Common myeloid progenitor, CD34-positive (primary cell): ENCODE data around the gene CKLF.
A peak's percentile ranks its signal among the peaks of the same experiment; 100 is the strongest.

Experiments used
- CTCF ChIA-PET: fragments of 350-600 bp; sonication (Branson Sonifier 250); formaldehyde crosslinking; loops from one replicate; lab custom pipeline; 2021; ENCODE audit warnings: antibody characterized with exemption; lab: Charles Lee
- POLR2A ChIA-PET: fragments of 350-600 bp; sonication (Branson Sonifier 250); formaldehyde crosslinking; loops from one replicate; lab custom pipeline; 2021; ENCODE audit warnings: antibody characterized with exemption; lab: Charles Lee
- DNase-seq, 3 donors: peaks; one replicate each; pipeline versions ENCODE4 v3.0.0 to v3.0.0-alpha.2; 2013
- H3K27ac ChIP-seq, 2 experiments: 1 replicate in 1 of 2; 2 replicates in 1 of 2; pipeline ENCODE4 v1.7.0; 2013; ENCODE audit warnings: inconsistent platforms in 2 of 2, low read length in 2 of 2, mild to moderate bottlenecking in 2 of 2, low read depth in 1 of 2, moderate library complexity in 1 of 2; ENCODE audit not compliant: severe bottlenecking in 2 of 2, insufficient read depth in 1 of 2, poor library complexity in 1 of 2
- H3K27me3 ChIP-seq, 5 experiments: replicated peaks in 2 of 5; 1 replicate in 3 of 5; 2 replicates in 2 of 5; pipeline versions ENCODE4 v1.6.1 to v1.7.0; 2013; ENCODE audit warnings: low read length in 4 of 5, mild to moderate bottlenecking in 2 of 5, moderate library complexity in 2 of 5, inconsistent platforms in 1 of 5; ENCODE audit not compliant: insufficient read depth in 5 of 5, control insufficient read depth in 4 of 5
- H3K36me3 ChIP-seq, 4 experiments: 1 replicate in 2 of 4; 2 replicates in 2 of 4; pipeline versions ENCODE4 v1.6.1 to v1.7.0; 2013; ENCODE audit warnings: low read length in 3 of 4, control low read depth in 1 of 4, mild to moderate bottlenecking in 1 of 4; ENCODE audit not compliant: control insufficient read depth in 4 of 4, insufficient read depth in 4 of 4
- H3K4me1 ChIP-seq, 4 experiments: 1 replicate in 3 of 4; 2 replicates in 1 of 4; pipeline versions ENCODE4 v1.6.1 to v1.7.1; 2013; ENCODE audit warnings: low read length in 3 of 4, mild to moderate bottlenecking in 3 of 4, control low read depth in 1 of 4, inconsistent platforms in 1 of 4, moderate library complexity in 1 of 4; ENCODE audit not compliant: control insufficient read depth in 4 of 4, insufficient read depth in 4 of 4; ENCODE audit errors: control extremely low read depth in 1 of 4
- H3K4me3 ChIP-seq, 7 experiments: 1 replicate in 4 of 7; 2 replicates in 3 of 7; pipeline versions ENCODE4 v1.5.1 to v1.7.0; 2013; ENCODE audit warnings: mild to moderate bottlenecking in 7 of 7, low read length in 6 of 7, moderate library complexity in 6 of 7, inconsistent platforms in 2 of 7, low read depth in 2 of 7, control low read depth in 1 of 7; ENCODE audit not compliant: insufficient read depth in 4 of 7, control insufficient read depth in 1 of 7; ENCODE audit errors: extremely low read depth in 1 of 7
- H3K9me3 ChIP-seq, 5 experiments: 1 replicate in 4 of 5; 2 replicates in 1 of 5; pipeline versions ENCODE4 v1.6.1 to v1.7.1; 2013; ENCODE audit warnings: low read length in 4 of 5, mild to moderate bottlenecking in 2 of 5, inconsistent platforms in 1 of 5, low read depth in 1 of 5, moderate library complexity in 1 of 5; ENCODE audit not compliant: control insufficient read depth in 4 of 5, insufficient read depth in 2 of 5; ENCODE audit errors: control extremely low read depth in 1 of 5
- WGBS: methylation state at CpG from one replicate; pipeline ENCODE4 v1.1.5; 2013; ENCODE audit not compliant: insufficient coverage; 5-methylcytosine and 5-hydroxymethylcytosine counted together

The CKLF gene

GRCh38 chr16:66509576-66509975 is 42.8 kb upstream of the CKLF start:
- DNase-seq, result no peak
- Histone ChIP-seq H3K36me3 (peaks cover 0 to 26% (median 0%) of the 10 kb centered on the region in 4 experiments), H3K4me3 (no peak overlapping the region), H3K4me1 (peaks cover 0 to 23% (median 10%) of the 10 kb centered on the region in 4 experiments), H3K9me3 (no peaks in the 10 kb centered on the region), H3K27ac (no peak overlapping the region), H3K27me3 (no peaks in the 10 kb centered on the region)
- CTCF ChIA-PET, result interaction anchor here (0.7 to 5.7 kb wide), 13 partner anchors 15 to 103 kb away, joined by 3 to 85 read pairs (median 13); partner anchors contain the start of genes CKLF and CMTM2
- WGBS, result 98% methylated on average over 5 of the region's 5 CpGs
- POLR2A ChIA-PET, result interaction anchor here (1.1 kb wide), 1 partner anchor 80 kb away, joined by 3 read pairs; no protein-coding TSS in a partner anchor

DNA sequence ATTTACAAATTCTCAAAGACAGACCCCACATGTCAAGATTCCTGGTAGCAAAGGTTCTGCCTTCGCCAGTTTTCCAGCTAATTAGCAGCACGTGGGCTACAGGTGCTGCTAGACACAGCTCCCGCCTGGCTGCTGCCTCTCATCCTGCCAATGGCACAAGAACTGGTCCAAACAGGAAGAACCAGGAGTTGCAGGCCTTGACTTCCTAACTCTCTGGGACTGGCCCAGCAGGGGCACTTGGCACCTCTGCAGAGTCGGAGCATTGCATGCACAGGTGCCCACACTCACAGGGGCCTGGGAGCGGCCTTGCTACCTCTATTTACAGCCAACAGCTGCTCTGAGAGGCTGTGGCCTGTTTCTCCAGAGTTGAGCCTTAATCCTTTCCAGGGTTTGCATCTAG is 42.1 kb upstream of the CKLF start:
- no peak overlapping the region for H3K4me3 ChIP-seq
- no peak for DNase-seq
- POLR2A ChIA-PET, result no interaction called here
- CTCF ChIA-PET, result interaction anchor here (0.9 to 5.7 kb wide), 15 partner anchors 14 to 104 kb away, joined by 3 to 85 read pairs (median 13); partner anchors contain the start of genes CKLF and CMTM2
- no peak overlapping the region for H3K27ac ChIP-seq
- peaks cover 0 to 26% (median 0%) of the 10 kb centered on the region in 4 experiments for H3K36me3 ChIP-seq
- no peaks in the 10 kb centered on the region for H3K9me3 ChIP-seq
- H3K4me1 ChIP-seq, result peaks cover 0 to 25% (median 13%) of the 10 kb centered on the region in 4 experiments
- WGBS, result 99% methylated on average over 5 of the region's 5 CpGs
- no peaks in the 10 kb centered on the region for H3K27me3 ChIP-seq

GRCh38 chr16:66510711-66511601 is 41.4 kb upstream of the CKLF start:
- CTCF ChIA-PET, result interaction anchor here (0.7 to 5.7 kb wide), 24 partner anchors 13 to 150 kb away, joined by 3 to 85 read pairs (median 10); partner anchors contain the start of genes CKLF and CMTM2
- H3K4me1 ChIP-seq, result peaks cover 0 to 32% (median 19%) of the 10 kb centered on the region in 4 experiments
- H3K36me3 ChIP-seq, result peaks cover 0 to 26% (median 0%) of the 10 kb centered on the region in 4 experiments
- POLR2A ChIA-PET, result interaction anchor here (1.7 kb wide), 2 partner anchors 14 to 78 kb away, joined by 6 to 10 read pairs; no protein-coding TSS in a partner anchor
- H3K4me3 ChIP-seq, result no peak overlapping the region
- H3K27ac ChIP-seq, result no peak overlapping the region
- no peaks in the 10 kb centered on the region for H3K9me3 ChIP-seq
- H3K27me3 ChIP-seq, result no peaks in the 10 kb centered on the region
- DNase-seq, result no peak
- WGBS, result 81% methylated on average over 11 of the region's 12 CpGs

DNA sequence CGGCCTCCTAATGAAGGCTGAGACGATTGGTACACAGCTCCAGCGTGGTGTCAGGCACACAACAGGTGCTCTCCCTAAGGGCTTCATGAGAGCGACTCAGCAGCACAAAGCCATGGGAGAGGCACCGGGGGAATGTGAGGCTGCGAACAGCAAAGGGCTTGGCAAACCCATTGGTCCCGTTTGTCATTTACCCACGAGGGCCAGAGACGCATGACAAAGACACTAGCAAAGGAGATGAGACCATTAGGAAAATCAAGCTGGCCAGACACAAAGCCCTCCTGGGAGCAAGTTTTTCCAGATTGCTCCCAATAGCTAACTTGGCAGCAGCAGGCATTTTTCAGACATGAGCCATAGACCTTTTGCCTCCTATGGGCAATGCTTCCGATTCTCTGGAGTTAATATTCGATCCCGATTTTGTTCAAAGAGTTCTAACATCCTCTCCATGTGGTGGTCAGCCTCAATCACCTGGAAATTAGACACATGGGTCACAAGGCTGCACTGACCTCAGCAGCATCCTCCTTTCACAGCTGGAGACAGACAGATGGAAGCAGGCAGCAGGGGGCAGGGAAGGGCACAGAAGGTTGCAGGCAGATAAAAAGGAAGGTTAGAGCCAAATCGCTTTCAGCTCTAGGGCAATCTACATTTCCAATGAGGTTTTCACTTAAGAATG is 40.6 kb upstream of the CKLF start:
- H3K27ac ChIP-seq, result no peak overlapping the region
- peak in 2 of 3 donors; percentile 58 to 60 for DNase-seq
- POLR2A ChIA-PET, result interaction anchor here (1.7 kb wide), 2 partner anchors 13 to 78 kb away, joined by 6 to 10 read pairs; no protein-coding TSS in a partner anchor

GRCh38 chr16:66512272-66513110 is 39.9 kb upstream of the CKLF start:
- 95% methylated on average over 14 of the region's 15 CpGs for WGBS
- POLR2A ChIA-PET, result interaction anchor here (1.7 kb wide), 2 partner anchors 13 to 77 kb away, joined by 6 to 10 read pairs; no protein-coding TSS in a partner anchor

More for the DNA sequence above, 40.6 kb upstream of the CKLF start:
- Histone ChIP-seq H3K9me3 (no peaks in the 10 kb centered on the region), H3K4me1 (peaks cover 5 to 40% (median 27%) of the 10 kb centered on the region in 4 experiments), H3K4me3 (no peak overlapping the region), H3K27me3 (no peaks in the 10 kb centered on the region), H3K36me3 (peaks cover 0 to 26% (median 0%) of the 10 kb centered on the region in 4 experiments)
- WGBS, result 94% methylated on average over 13 of the region's 13 CpGs
- CTCF ChIA-PET, result interaction anchor here (0.7 to 5.7 kb wide), 29 partner anchors 12 to 149 kb away, joined by 3 to 85 read pairs (median 6); partner anchors contain the start of genes CKLF and CMTM2

More at GRCh38 chr16:66512272-66513110, 39.9 kb upstream of the CKLF start:
- Histone ChIP-seq H3K4me1 (peaks cover 11 to 47% (median 34%) of the 10 kb centered on the region in 4 experiments), H3K9me3 (no peaks in the 10 kb centered on the region), H3K4me3 (no peak overlapping the region), H3K27ac (no peak overlapping the region), H3K36me3 (peaks cover 0 to 26% (median 0%) of the 10 kb centered on the region in 4 experiments), H3K27me3 (no peaks in the 10 kb centered on the region)
- CTCF ChIA-PET, result interaction anchor here (0.7 to 5.7 kb wide), 26 partner anchors 12 to 149 kb away, joined by 3 to 85 read pairs (median 8); partner anchors contain the start of genes CKLF and CMTM2
- no peak for DNase-seq
